Measurements from ENCODE around the gene ANK2.

DNA sequence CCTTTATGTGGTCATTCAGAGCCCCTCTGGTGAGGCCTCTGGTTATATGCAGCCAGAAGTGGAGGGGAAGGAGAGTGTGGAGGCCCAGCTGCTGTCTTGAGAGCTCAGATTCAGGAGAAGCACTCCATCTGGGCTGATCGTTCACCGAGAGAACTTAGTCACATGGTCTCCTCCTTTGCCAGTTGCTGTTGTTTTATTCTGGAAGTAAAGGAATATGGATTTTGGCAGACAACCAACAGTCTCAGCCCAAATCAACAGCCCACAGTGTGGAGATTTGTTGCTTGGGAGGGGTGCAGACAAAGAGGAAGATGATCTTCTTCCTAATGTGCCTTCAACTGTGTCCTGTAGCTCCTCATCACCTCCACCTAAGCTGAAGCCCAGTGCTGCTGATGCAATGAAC lies 355.4 kb downstream of the ANK2 start:
- no peak for TF ChIP-seq POLR2A (IDR thresholded peaks at IDR 0.05; ENCODE audit: extremely low read depth, insufficient read length)
- TF ChIP-seq, protein P1, sequence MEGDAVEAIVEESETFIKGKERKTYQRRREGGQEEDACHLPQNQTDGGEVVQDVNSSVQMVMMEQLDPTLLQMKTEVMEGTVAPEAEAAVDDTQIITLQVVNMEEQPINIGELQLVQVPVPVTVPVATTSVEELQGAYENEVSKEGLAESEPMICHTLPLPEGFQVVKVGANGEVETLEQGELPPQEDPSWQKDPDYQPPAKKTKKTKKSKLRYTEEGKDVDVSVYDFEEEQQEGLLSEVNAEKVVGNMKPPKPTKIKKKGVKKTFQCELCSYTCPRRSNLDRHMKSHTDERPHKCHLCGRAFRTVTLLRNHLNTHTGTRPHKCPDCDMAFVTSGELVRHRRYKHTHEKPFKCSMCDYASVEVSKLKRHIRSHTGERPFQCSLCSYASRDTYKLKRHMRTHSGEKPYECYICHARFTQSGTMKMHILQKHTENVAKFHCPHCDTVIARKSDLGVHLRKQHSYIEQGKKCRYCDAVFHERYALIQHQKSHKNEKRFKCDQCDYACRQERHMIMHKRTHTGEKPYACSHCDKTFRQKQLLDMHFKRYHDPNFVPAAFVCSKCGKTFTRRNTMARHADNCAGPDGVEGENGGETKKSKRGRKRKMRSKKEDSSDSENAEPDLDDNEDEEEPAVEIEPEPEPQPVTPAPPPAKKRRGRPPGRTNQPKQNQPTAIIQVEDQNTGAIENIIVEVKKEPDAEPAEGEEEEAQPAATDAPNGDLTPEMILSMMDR (IDR thresholded peaks at IDR 0.05; ENCODE audit: low read depth, low read length) = no peak
